GM12891 (cell line): Measurements from ENCODE around the gene PTPN3.

Experiments
- PAX5 ChIP-seq: IDR thresholded peaks from 2 replicates; pipeline ENCODE4 v1.6.1; 2011; ENCODE audit warnings: low read length, moderate library complexity, mild to moderate bottlenecking; ENCODE audit not compliant: insufficient read depth, severe bottlenecking
- POLR2A ChIP-seq: IDR thresholded peaks from 2 replicates; pipeline ENCODE4 v1.6.1; 2011; ENCODE audit warnings: low read depth, low read length, control low read depth
- POLR2AphosphoS5 ChIP-seq: IDR thresholded peaks from 2 replicates; pipeline ENCODE4 v1.6.1; 2011; ENCODE audit warnings: low read depth, low read length, control low read depth
- POU2F2 ChIP-seq: IDR thresholded peaks from 2 replicates; pipeline ENCODE4 v1.6.1; 2011; ENCODE audit warnings: low read depth, mild to moderate bottlenecking, control low read depth, low read length, moderate library complexity
- SPI1 ChIP-seq: IDR thresholded peaks from 2 replicates; pipeline ENCODE4 v1.6.1; 2011; ENCODE audit warnings: low read depth, low read length, control low read depth
- TAF1 ChIP-seq: IDR thresholded peaks from 2 replicates; pipeline ENCODE4 v1.6.1; 2011; ENCODE audit warnings: low read depth, low read length, control low read depth

GRCh38 chr9:109426626-109427402 lies 71.3 kb downstream of the PTPN3 start:
- TF ChIP-seq POLR2A (no peak), POU2F2 (no peak), POLR2AphosphoS5 (no peak), TAF1 (no peak), SPI1 (no peak), PAX5 (no peak)
